ENCODE data around the gene BPI.

The BPI gene

DNA sequence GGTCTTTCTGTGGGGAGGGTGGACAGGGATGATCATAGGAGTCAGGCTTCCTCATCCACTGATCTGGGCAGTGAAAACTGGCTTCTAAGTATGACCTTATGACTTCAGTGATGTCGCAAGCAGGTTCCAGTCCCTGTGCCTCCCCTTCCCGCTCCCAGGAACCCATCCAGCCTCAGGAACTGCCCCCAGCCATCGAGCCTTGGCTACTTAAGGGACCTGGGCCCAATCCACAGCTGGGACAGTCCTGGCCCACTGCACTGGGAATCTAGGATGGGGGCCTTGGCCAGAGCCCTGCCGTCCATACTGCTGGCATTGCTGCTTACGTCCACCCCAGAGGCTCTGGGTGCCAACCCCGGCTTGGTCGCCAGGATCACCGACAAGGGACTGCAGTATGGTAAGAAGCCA, 42.3 kb downstream of the BPI start, which contains the start of gene LBP:
LBP (plus strand) TSS at position 236 of the 405 bp plus-strand sequence; CDS start at position 271, 35 bp downstream.
- no peaks in the 10 kb centered on the region for H3K9me3 ChIP-seq (ENCODE audit: insufficient read depth, low read length)
- no peak within 1 kb of the TSS for H3K9ac ChIP-seq (ENCODE audit: low read length)
- no peaks in the 10 kb centered on the region for H3K36me3 ChIP-seq (ENCODE audit: low read length)
- H4K20me1 ChIP-seq (ENCODE audit: low read depth, low read length) = no peaks in the 10 kb centered on the region
- H3K27ac ChIP-seq (ENCODE audit: low read depth, low read length) = no peak within 1 kb of the TSS
- no peaks in the 10 kb centered on the region for H3K79me2 ChIP-seq (ENCODE audit: insufficient read depth, low read length)
- no peaks in the 10 kb centered on the region for H3F3A ChIP-seq (ENCODE audit: insufficient read depth)
- H3K4me3 ChIP-seq (ENCODE audit: insufficient read depth, low read length, poor library complexity, severe bottlenecking) = no peak within 1 kb of the TSS
- H3K4me2 ChIP-seq (ENCODE audit: low read depth, low read length, poor library complexity, severe bottlenecking) = no peak within 1 kb of the TSS
- H3K9me2 ChIP-seq (replicated peaks; ENCODE audit: insufficient read depth, low read length) = no peaks in the 10 kb centered on the region
- H2AFZ ChIP-seq (ENCODE audit: low read depth, low read length, severe bottlenecking) = no peak within 1 kb of the TSS
- no peaks in the 10 kb centered on the region for H3K27me3 ChIP-seq (ENCODE audit: low read length)
- TF ChIP-seq EZH2phosphoT487 (conservative IDR thresholded peaks at IDR 0.05; ENCODE audit: low read length) = no peak

DNA sequence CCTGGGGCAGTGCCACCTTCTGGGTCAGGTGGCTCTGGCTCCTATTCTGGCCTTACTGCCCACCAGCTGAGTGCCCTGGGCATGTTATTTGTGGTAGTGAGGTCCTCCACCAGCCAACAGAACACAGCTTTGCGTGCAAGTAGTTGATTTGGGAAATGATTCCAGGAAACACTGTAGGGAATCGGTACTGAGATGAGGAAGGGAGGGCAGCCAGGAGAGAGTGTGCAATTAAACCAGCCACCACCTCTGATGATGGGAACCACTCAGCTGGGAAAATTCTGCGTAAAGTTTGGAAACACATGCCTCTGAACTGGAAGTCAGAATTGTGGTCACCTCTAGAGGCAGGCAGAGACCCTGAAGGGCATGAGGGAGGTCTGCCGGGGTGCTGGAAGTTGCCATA, 42.8 kb downstream of the BPI start:
- Histone ChIP-seq H3K4me3 (ENCODE audit: insufficient read depth, low read length, poor library complexity, severe bottlenecking) (no peak overlapping the region), H3K9ac (ENCODE audit: low read length) (no peak overlapping the region), H3K27me3 (ENCODE audit: low read length) (no peaks in the 10 kb centered on the region)

DNA sequence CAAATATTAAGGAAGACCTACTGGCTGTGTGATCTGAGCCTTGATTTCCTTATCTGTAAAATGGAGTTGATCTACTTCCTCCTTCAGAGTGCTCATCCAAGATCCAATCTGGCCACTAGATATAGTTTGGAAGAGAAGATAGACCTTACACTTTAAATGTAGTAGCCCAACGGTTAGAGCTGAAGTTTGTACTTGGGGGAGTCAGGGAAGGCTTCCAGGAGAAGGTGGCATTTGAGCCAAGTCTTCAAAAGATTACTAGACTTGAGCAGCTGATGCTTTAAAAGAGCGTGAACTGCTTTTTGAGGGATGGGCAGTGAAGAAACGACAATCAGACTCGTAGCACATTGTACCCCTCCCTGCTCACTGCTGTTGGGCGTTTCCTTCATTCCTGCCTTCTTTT, 45.9 kb downstream of the BPI start:
- Histone ChIP-seq H2AFZ (ENCODE audit: low read depth, low read length, severe bottlenecking) (no peak overlapping the region), H3K27me3 (ENCODE audit: low read length) (no peaks in the 10 kb centered on the region), H3K36me3 (ENCODE audit: low read length) (no peaks in the 10 kb centered on the region), H3K9me3 (ENCODE audit: insufficient read depth, low read length) (no peaks in the 10 kb centered on the region), H3K79me2 (ENCODE audit: insufficient read depth, low read length) (no peaks in the 10 kb centered on the region), H3K9me2 (replicated peaks; ENCODE audit: insufficient read depth, low read length) (no peaks in the 10 kb centered on the region), H4K20me1 (ENCODE audit: low read depth, low read length) (no peaks in the 10 kb centered on the region), H3K4me2 (ENCODE audit: low read depth, low read length, poor library complexity, severe bottlenecking) (no peak overlapping the region), H3K9ac (ENCODE audit: low read length) (no peak overlapping the region), H3K4me3 (ENCODE audit: insufficient read depth, low read length, poor library complexity, severe bottlenecking) (no peak overlapping the region), H3F3A (ENCODE audit: insufficient read depth) (no peaks in the 10 kb centered on the region), H3K27ac (ENCODE audit: low read depth, low read length) (no peak overlapping the region)
- TF ChIP-seq, protein P1, sequence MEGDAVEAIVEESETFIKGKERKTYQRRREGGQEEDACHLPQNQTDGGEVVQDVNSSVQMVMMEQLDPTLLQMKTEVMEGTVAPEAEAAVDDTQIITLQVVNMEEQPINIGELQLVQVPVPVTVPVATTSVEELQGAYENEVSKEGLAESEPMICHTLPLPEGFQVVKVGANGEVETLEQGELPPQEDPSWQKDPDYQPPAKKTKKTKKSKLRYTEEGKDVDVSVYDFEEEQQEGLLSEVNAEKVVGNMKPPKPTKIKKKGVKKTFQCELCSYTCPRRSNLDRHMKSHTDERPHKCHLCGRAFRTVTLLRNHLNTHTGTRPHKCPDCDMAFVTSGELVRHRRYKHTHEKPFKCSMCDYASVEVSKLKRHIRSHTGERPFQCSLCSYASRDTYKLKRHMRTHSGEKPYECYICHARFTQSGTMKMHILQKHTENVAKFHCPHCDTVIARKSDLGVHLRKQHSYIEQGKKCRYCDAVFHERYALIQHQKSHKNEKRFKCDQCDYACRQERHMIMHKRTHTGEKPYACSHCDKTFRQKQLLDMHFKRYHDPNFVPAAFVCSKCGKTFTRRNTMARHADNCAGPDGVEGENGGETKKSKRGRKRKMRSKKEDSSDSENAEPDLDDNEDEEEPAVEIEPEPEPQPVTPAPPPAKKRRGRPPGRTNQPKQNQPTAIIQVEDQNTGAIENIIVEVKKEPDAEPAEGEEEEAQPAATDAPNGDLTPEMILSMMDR (IDR thresholded peaks at IDR 0.05; ENCODE audit: insufficient read depth, low read length, poor library complexity, severe bottlenecking) = no peak
- no peak for TF ChIP-seq EZH2phosphoT487 (conservative IDR thresholded peaks at IDR 0.05; ENCODE audit: low read length)

More for the DNA sequence above, 42.8 kb downstream of the BPI start:
- Histone ChIP-seq H4K20me1 (ENCODE audit: low read depth, low read length) (no peaks in the 10 kb centered on the region), H3K9me3 (ENCODE audit: insufficient read depth, low read length) (no peaks in the 10 kb centered on the region), H3K9me2 (replicated peaks; ENCODE audit: insufficient read depth, low read length) (no peaks in the 10 kb centered on the region), H3F3A (ENCODE audit: insufficient read depth) (no peaks in the 10 kb centered on the region), H3K36me3 (ENCODE audit: low read length) (no peaks in the 10 kb centered on the region), H3K27ac (ENCODE audit: low read depth, low read length) (no peak overlapping the region), H3K79me2 (ENCODE audit: insufficient read depth, low read length) (no peaks in the 10 kb centered on the region), H3K4me2 (ENCODE audit: low read depth, low read length, poor library complexity, severe bottlenecking) (no peak overlapping the region), H2AFZ (ENCODE audit: low read depth, low read length, severe bottlenecking) (no peak overlapping the region)
- TF ChIP-seq EZH2phosphoT487 (conservative IDR thresholded peaks at IDR 0.05; ENCODE audit: low read length) = no peak
- TF ChIP-seq, protein P1 (IDR thresholded peaks at IDR 0.05; ENCODE audit: insufficient read depth, low read length, poor library complexity, severe bottlenecking) = no peak

DNA sequence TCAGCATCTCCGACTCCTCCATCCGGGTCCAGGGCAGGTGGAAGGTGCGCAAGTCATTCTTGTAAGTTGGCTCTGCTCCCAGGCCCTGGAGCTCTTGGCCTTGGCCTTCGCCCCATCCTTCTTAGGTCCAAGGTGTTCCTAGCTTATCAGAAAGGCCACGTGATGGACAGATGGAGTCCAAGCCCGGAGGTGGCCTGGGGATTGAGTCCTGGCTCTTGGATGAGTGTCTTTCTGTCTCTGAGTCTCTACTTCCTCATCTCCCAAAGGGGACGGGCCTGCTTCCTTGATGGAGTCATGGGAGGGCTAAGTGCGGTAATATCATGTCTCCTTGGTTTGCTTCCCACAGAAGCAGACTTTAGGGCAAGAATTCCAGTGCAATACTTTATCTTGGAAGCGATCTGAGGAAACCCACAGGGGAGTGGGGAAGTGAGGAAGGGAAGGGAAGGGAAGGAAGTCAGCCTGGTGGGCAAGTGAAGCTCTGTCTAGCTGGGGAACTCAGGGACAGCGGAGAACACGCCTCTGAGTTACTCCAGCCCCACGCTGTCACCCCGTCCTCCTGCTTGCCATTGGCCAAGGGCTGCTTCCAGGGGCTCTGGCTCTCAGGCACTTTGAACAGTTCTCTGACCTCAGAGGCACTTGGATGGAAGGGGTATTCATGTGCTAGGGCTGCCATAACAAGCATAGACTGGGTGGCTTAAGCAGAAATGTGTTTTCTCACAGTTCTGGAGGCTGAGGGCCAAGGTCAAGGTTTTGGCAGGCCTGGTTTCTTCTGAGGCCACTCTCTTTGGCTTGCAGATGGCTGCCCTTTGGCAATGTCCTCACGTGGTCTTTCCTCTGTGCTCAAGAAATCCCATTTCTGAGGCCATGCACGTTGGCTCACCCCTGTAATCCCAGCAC, 47.2 kb downstream of the BPI start:
- Histone ChIP-seq H4K20me1 (ENCODE audit: low read depth, low read length) (no peaks in the 10 kb centered on the region), H3K4me2 (ENCODE audit: low read depth, low read length, poor library complexity, severe bottlenecking) (no peak overlapping the region), H3K27ac (ENCODE audit: low read depth, low read length) (no peak overlapping the region), H3K9me3 (ENCODE audit: insufficient read depth, low read length) (no peaks in the 10 kb centered on the region), H3K9ac (ENCODE audit: low read length) (no peak overlapping the region), H3F3A (ENCODE audit: insufficient read depth) (no peaks in the 10 kb centered on the region), H2AFZ (ENCODE audit: low read depth, low read length, severe bottlenecking) (no peak overlapping the region), H3K4me3 (ENCODE audit: insufficient read depth, low read length, poor library complexity, severe bottlenecking) (no peak overlapping the region), H3K9me2 (replicated peaks; ENCODE audit: insufficient read depth, low read length) (no peaks in the 10 kb centered on the region), H3K36me3 (ENCODE audit: low read length) (no peaks in the 10 kb centered on the region), H3K79me2 (ENCODE audit: insufficient read depth, low read length) (no peaks in the 10 kb centered on the region), H3K27me3 (ENCODE audit: low read length) (no peaks in the 10 kb centered on the region)
- TF ChIP-seq, protein P1 (IDR thresholded peaks at IDR 0.05; ENCODE audit: insufficient read depth, low read length, poor library complexity, severe bottlenecking) = no peak
- TF ChIP-seq EZH2phosphoT487 (conservative IDR thresholded peaks at IDR 0.05; ENCODE audit: low read length) = no peak

Data from SU-DHL-6 (cell line).